ENCODE data around the gene AJUBA. TPM values are rescaled to one million over a fixed set of nuclear protein-coding genes. Genes with fewer than 3 reads are reported as not detected.

Gene AJUBA
- total and polyA plus RNA-seq, 2 donors (not counting 1 experiment from before 2014, with no cell fraction given), result 1.6 TPM; not detected in 1

GRCh38 chr14:23020143-23021128 lies 38.1 kb upstream of the AJUBA start:
- DNase-seq (no peak), ATAC-seq (ENCODE audit: low read depth) (no peak)
- H3K4me2 ChIP-seq (replicated peaks; ENCODE audit: low read depth, low read length, poor library complexity, severe bottlenecking), result no peak overlapping the region
- no peaks in the 10 kb centered on the region for H3K4me1 Mint-ChIP-seq
- H4K20me1 ChIP-seq (ENCODE audit: control insufficient read depth, insufficient read depth, low read length, poor library complexity, severe bottlenecking), result no peaks in the 10 kb centered on the region
- no peaks in the 10 kb centered on the region for H3K9me3 ChIP-seq (ENCODE audit: control extremely low read depth in 1 of 3, control insufficient read depth in 2 of 3, insufficient read depth in 1 of 3, low read length in 2 of 3)
- TF ChIP-seq EZH2 (IDR thresholded peaks at IDR 0.05; ENCODE audit: borderline replicate concordance, insufficient read depth, low read depth, low read length, poor library complexity, severe bottlenecking), result no peak
- TF ChIP-seq, protein P1, sequence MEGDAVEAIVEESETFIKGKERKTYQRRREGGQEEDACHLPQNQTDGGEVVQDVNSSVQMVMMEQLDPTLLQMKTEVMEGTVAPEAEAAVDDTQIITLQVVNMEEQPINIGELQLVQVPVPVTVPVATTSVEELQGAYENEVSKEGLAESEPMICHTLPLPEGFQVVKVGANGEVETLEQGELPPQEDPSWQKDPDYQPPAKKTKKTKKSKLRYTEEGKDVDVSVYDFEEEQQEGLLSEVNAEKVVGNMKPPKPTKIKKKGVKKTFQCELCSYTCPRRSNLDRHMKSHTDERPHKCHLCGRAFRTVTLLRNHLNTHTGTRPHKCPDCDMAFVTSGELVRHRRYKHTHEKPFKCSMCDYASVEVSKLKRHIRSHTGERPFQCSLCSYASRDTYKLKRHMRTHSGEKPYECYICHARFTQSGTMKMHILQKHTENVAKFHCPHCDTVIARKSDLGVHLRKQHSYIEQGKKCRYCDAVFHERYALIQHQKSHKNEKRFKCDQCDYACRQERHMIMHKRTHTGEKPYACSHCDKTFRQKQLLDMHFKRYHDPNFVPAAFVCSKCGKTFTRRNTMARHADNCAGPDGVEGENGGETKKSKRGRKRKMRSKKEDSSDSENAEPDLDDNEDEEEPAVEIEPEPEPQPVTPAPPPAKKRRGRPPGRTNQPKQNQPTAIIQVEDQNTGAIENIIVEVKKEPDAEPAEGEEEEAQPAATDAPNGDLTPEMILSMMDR (IDR thresholded peaks at IDR 0.05), result no peak
- no peak overlapping the region for H3K9ac ChIP-seq (ENCODE audit: low read length)
- H3K27me3 Mint-ChIP-seq, result no peaks in the 10 kb centered on the region
- H3K27me3 ChIP-seq (replicated peaks in 1 of 4; ENCODE audit: control extremely low read depth in 1 of 4, control insufficient read depth in 3 of 4, insufficient read depth in 4 of 4, low read length in 3 of 4), result no peaks in the 10 kb centered on the region
- no peak overlapping the region for H2AFZ ChIP-seq (ENCODE audit: insufficient read depth, low read depth, low read length, poor library complexity, severe bottlenecking)
- H3K36me3 ChIP-seq (replicated peaks in 1 of 2; ENCODE audit: control extremely low read depth in 1 of 2, control insufficient read depth in 1 of 2, extremely low read depth in 1 of 2, insufficient read depth in 2 of 2, low read length in 1 of 2), result peaks cover 0 to 4% of the 10 kb centered on the region in 2 experiments
- H3K79me2 ChIP-seq (ENCODE audit: control insufficient read depth, insufficient read depth, low read length), result no peaks in the 10 kb centered on the region
- H3K9me3 Mint-ChIP-seq (ENCODE audit: insufficient read depth), result no peaks in the 10 kb centered on the region
- POLR2A ChIA-PET, result no interaction called here
- CTCF ChIA-PET, result interaction anchor here (0.6 to 1.4 kb wide), 5 partner anchors 9 to 49 kb away, joined by 3 to 4 read pairs (median 3); no protein-coding TSS in a partner anchor
- intact Hi-C loops (cut with micrococcal nuclease), result no loop called here
- H3K4me1 ChIP-seq (ENCODE audit: control insufficient read depth in 2 of 2, insufficient read depth in 2 of 2, low read length in 2 of 2), result no peaks in the 10 kb centered on the region
- no peak overlapping the region for H3K27ac Mint-ChIP-seq
- H3K4me3 ChIP-seq (ENCODE audit: control extremely low read depth in 1 of 5, extremely low read depth in 1 of 5, insufficient read depth in 1 of 5, low read depth in 2 of 5, low read length in 4 of 5), result no peak overlapping the region
- 100% methylated on average over 2 of the region's 7 CpGs for WGBS (ENCODE audit: insufficient coverage)
- no peak overlapping the region for H3K4me3 Mint-ChIP-seq
- H3K27ac ChIP-seq (ENCODE audit: low read length in 2 of 2), result no peak overlapping the region

GRCh38 chr14:23018107-23018506 lies 35.8 kb upstream of the AJUBA start:
- ChIA-PET CTCF (no interaction called here), POLR2A (no interaction called here)
- Mint-ChIP-seq H3K4me3 (no peak overlapping the region), H3K27me3 (no peaks in the 10 kb centered on the region), H3K27ac (no peak overlapping the region), H3K4me1 (no peaks in the 10 kb centered on the region), H3K9me3 (ENCODE audit: insufficient read depth) (no peaks in the 10 kb centered on the region)
- no peak for ATAC-seq (ENCODE audit: low read depth)
- no peak overlapping the region for H3K4me2 ChIP-seq (replicated peaks; ENCODE audit: low read depth, low read length, poor library complexity, severe bottlenecking)
- H3K79me2 ChIP-seq (ENCODE audit: control insufficient read depth, insufficient read depth, low read length), result no peaks in the 10 kb centered on the region
- no peaks in the 10 kb centered on the region for H3K9me3 ChIP-seq (ENCODE audit: control extremely low read depth in 1 of 3, control insufficient read depth in 2 of 3, insufficient read depth in 1 of 3, low read length in 2 of 3)
- H4K20me1 ChIP-seq (ENCODE audit: control insufficient read depth, insufficient read depth, low read length, poor library complexity, severe bottlenecking), result no peaks in the 10 kb centered on the region
- H3K4me3 ChIP-seq (ENCODE audit: control extremely low read depth in 1 of 5, extremely low read depth in 1 of 5, insufficient read depth in 1 of 5, low read depth in 2 of 5, low read length in 4 of 5), result no peak overlapping the region
- H3K27ac ChIP-seq (ENCODE audit: low read length in 2 of 2), result no peak overlapping the region
- TF ChIP-seq, protein P1 (IDR thresholded peaks at IDR 0.05), result no peak
- no peaks in the 10 kb centered on the region for H3K27me3 ChIP-seq (replicated peaks in 1 of 4; ENCODE audit: control extremely low read depth in 1 of 4, control insufficient read depth in 3 of 4, insufficient read depth in 4 of 4, low read length in 3 of 4)
- no peak overlapping the region for H3K9ac ChIP-seq (ENCODE audit: low read length)
- H2AFZ ChIP-seq (ENCODE audit: insufficient read depth, low read depth, low read length, poor library complexity, severe bottlenecking), result no peak overlapping the region
- intact Hi-C loops (cut with micrococcal nuclease), result no loop called here
- H3K36me3 ChIP-seq (replicated peaks in 1 of 2; ENCODE audit: control extremely low read depth in 1 of 2, control insufficient read depth in 1 of 2, extremely low read depth in 1 of 2, insufficient read depth in 2 of 2, low read length in 1 of 2), result no peaks in the 10 kb centered on the region
- no peak for DNase-seq
- H3K4me1 ChIP-seq (ENCODE audit: control insufficient read depth in 2 of 2, insufficient read depth in 2 of 2, low read length in 2 of 2), result no peaks in the 10 kb centered on the region

Data from B cell (primary cell).